Measurements from ENCODE around the gene STOML1.
A peak's percentile ranks its signal among the peaks of the same experiment; 100 is the strongest.

The STOML1 gene

GRCh38 chr15:73959012-73959581 lies 33.0 kb downstream of the STOML1 start:
- no peak for DNase-seq

- no peak for DNase-seq
Observed at GRCh38 chr15:73957785-73958184, 34.3 kb downstream of the STOML1 start.

GRCh38 chr15:73957276-73957675 lies 34.8 kb downstream of the STOML1 start:
- DNase-seq, result no peak

- no peak for DNase-seq
Observed at GRCh38 chr15:73956743-73957135, 35.4 kb downstream of the STOML1 start.

GRCh38 chr15:73955861-73956742 lies 36.0 kb downstream of the STOML1 start:
- no peak for DNase-seq

GRCh38 chr15:73955326-73955725 lies 36.8 kb downstream of the STOML1 start:
- no peak for DNase-seq

- no peak for DNase-seq
Observed at GRCh38 chr15:73954188-73955145, 37.6 kb downstream of the STOML1 start.

- no peak for DNase-seq
Observed at GRCh38 chr15:73952913-73953750, 39.0 kb downstream of the STOML1 start.

- DNase-seq, result no peak
Observed at GRCh38 chr15:73952171-73952912, 39.8 kb downstream of the STOML1 start.

- no peak for DNase-seq
Observed at GRCh38 chr15:73951601-73952000, 40.5 kb downstream of the STOML1 start.

GRCh38 chr15:73950831-73951561 lies 41.1 kb downstream of the STOML1 start:
- DNase-seq, result peak; percentile 69

GRCh38 chr15:73950479-73950830 lies 41.6 kb downstream of the STOML1 start:
- no peak for DNase-seq

GRCh38 chr15:73949496-73949895 lies 42.6 kb downstream of the STOML1 start:
- no peak for DNase-seq

GRCh38 chr15:73948982-73949381 lies 43.1 kb downstream of the STOML1 start:
- DNase-seq, result no peak

- DNase-seq, result no peak
Observed at GRCh38 chr15:73948396-73948795, 43.7 kb downstream of the STOML1 start.

GRCh38 chr15:73947651-73948050 lies 44.4 kb downstream of the STOML1 start:
- no peak for DNase-seq

- DNase-seq, result no peak
Observed at GRCh38 chr15:73946795-73947370, 45.2 kb downstream of the STOML1 start.

- no peak for DNase-seq
Observed at GRCh38 chr15:73946046-73946721, 45.9 kb downstream of the STOML1 start.

- DNase-seq, result no peak
Observed at GRCh38 chr15:73945130-73945508, 47.0 kb downstream of the STOML1 start.
